ENCODE data around the gene SEMA4D. TPM values are rescaled to one million over a fixed set of nuclear protein-coding genes. Genes with fewer than 3 reads are reported as not detected.

The SEMA4D gene
- total RNA-seq, 1 donor from 2014 or later = 12.3 TPM

- H3K4me3 ChIP-seq (ENCODE audit: low read depth, low read length) = no peak overlapping the region
- no peak for TF ChIP-seq CTCF (conservative IDR thresholded peaks at IDR 0.05; ENCODE audit: low read depth, low read length)
- peak; percentile 56 for DNase-seq (ENCODE audit: low read depth)
Observed at GRCh38 chr9:89380437-89381307, 117.2 kb downstream of the SEMA4D start.

DNA sequence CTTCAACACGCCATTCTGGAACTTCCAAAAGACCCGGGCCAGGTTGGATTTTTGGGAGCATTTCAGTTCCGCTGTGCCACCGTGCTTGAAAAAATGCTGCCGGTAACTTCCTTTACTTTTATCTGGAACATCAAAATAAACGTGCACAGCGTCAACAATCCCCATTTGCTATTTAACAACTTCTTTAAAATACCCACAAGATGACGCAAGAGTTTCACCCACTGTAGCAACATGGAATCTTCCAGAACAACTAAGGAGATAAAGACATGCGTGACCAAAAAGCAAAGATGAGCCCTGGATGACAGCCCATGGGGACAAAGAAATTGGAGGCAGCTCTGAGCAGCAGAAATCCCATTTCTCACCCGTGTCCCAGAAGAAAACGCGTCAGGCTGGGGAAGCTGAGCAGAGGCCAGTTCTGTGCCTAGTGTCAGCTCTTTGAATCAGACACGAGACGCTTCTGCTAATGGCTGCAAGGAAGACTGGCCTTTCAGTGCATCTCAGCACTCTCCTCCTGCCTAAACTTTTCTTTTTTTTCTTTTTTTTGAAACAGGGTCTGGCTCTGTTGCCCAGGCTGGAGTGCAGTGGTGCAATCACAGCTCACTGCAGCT lies 118.3 kb downstream of the SEMA4D start:
- H3K4me3 ChIP-seq (ENCODE audit: low read depth, low read length) = no peak overlapping the region
- no peak for DNase-seq (ENCODE audit: low read depth)
- TF ChIP-seq CTCF (conservative IDR thresholded peaks at IDR 0.05; ENCODE audit: low read depth, low read length) = no peak

- TF ChIP-seq CTCF (conservative IDR thresholded peaks at IDR 0.05; ENCODE audit: low read depth, low read length) = no peak
- DNase-seq (ENCODE audit: low read depth) = no peak
- H3K4me3 ChIP-seq (ENCODE audit: low read depth, low read length) = no peak overlapping the region
Observed at GRCh38 chr9:89379031-89379430, 118.9 kb downstream of the SEMA4D start.

DNA sequence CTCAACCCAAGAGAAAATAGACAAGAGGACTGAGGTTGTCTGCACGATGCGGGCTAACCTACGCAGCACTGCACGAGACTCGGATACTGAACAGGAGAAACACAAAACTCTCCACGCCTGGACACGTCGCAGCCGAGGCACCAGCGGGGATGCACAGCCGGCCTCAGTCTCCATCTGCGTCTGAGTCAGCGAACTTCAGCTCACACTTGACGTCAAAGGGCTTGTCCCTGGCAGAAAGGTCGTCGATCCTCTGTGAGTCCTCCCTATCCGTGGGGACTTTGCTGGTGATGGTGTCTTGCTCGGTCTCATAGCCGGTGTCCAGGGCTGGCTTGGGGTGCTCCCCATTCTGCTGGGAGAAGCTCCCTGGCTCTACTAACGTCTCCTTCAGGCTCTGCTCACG lies 119.4 kb downstream of the SEMA4D start:
- no peak overlapping the region for H3K4me3 ChIP-seq (ENCODE audit: low read depth, low read length)
- no peak for DNase-seq (ENCODE audit: low read depth)
- TF ChIP-seq CTCF (conservative IDR thresholded peaks at IDR 0.05; ENCODE audit: low read depth, low read length) = no peak

DNA sequence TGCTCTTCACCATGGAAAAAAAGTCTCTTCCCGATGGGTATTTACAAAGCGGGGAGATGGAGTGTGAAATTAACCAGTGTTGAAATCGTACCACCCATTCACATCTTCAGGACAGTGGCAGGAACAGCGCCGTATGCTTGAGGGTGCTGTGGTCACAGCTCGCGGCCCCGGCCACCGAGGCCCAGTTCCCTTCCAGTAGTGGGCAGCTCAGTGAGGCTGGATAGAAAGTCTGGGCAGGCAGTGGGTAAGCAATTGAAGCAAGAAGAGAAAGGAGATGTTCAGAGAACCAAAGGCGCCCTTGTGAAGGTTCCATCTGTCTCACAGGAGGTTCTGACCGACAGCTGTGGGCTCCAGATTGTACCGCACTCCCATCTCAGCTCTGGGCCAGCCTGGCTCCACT lies 120.5 kb downstream of the SEMA4D start:
- H3K4me3 ChIP-seq (ENCODE audit: low read depth, low read length) = no peak overlapping the region
- TF ChIP-seq CTCF (conservative IDR thresholded peaks at IDR 0.05; ENCODE audit: low read depth, low read length) = no peak

GRCh38 chr9:89376741-89377351 lies 121.1 kb downstream of the SEMA4D start:
- no peak overlapping the region for H3K4me3 ChIP-seq (ENCODE audit: low read depth, low read length)
- DNase-seq (ENCODE audit: low read depth) = no peak
- TF ChIP-seq CTCF (conservative IDR thresholded peaks at IDR 0.05; ENCODE audit: low read depth, low read length) = no peak

More for the DNA sequence above, 120.5 kb downstream of the SEMA4D start:
- no peak for DNase-seq (ENCODE audit: low read depth)

Measured in epithelial cell of proximal tubule (primary cell).